Prostate gland (tissue), 2 donors: ENCODE data around the gene RBM27.

Experiments used
- CTCF ChIP-seq, 4 experiments: fragments of 200-600 bp in 2 of 4; fragments of 450-650 bp in 2 of 4; sonication (generic) in 2 of 4; IDR thresholded peaks; 1 replicate in 3 of 4; 2 replicates in 1 of 4; pipeline ENCODE4 v1.5.1; 2016 to 2019; ENCODE audit warnings: antibody characterized with exemption in 4 of 4, mild to moderate bottlenecking in 2 of 4, moderate library complexity in 2 of 4
- POLR2A ChIP-seq: fragments of 450-650 bp; IDR thresholded peaks from one replicate; pipeline ENCODE4 v1.6.1; 2016; ENCODE audit warnings: antibody characterized with exemption, mild to moderate bottlenecking

GRCh38 chr5:146209714-146210113 lies 6.3 kb downstream of the RBM27 start:
- TF ChIP-seq CTCF (IDR thresholded peaks at IDR 0.05): no peak
- TF ChIP-seq POLR2A: no peak
